Measurements from ENCODE around the gene PRKAB1. TPM values are rescaled to one million over a fixed set of nuclear protein-coding genes. Genes with fewer than 3 reads are reported as not detected.

Gene PRKAB1
- total RNA-seq, 1 donor = 24.2 TPM

DNA sequence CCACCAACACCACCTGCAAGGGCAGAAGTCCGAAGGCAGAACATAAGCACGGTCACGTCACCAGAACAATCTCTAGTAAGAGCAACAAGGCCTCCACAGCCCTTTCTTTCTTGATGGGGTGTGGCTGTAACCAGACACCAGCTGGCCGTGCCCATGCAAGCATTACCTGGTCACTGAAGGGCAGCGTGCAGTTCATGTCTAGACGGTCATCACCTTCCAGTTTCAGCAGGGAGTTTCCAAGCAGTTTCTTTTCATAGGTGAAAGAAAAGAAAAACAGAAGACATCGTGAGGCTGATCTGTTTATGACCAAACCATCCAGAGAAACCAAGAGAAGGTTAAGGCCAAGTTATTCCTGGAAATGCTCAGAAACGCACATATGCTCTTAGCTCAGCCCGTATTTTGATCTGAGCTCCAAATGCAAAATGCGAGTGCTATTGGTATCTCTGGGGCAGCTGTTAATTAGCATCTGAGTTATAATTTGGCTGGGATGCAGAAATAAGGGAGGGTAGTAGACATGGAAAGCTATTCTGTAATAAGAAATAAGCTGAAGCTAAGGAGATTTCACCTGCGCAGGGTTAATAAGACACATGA lies 42.5 kb downstream of the PRKAB1 start:
- DNase-seq (ENCODE audit: low read depth in 2 of 3, low spot score in 2 of 3) = no peak

DNA sequence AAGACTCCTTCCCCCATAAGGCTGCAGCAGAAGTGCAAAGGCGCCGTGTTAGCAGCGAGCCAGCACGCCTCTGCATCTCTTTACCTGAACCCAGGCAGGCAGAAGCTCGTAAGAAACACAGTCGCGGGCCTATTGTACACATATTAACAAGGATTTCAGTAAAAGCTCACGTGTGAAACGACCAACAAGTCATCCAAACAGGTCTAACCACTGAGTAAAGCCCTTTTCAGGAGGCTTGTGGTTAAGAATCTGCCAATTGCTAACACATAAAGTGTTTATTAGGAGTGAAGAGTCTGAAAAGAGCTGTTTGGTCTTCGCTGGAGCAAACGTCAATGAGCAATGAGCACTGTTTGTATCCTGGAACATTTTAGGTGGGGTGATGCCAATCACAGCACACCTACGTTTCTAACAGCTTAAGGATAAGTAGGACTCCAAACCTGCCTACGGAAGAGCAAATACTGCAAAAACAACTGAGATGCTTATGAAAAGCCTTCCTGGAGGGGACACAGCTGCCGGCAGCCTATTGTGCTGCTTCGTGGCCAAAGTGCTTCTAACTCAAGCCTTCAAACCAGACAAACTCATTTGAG lies 43.1 kb downstream of the PRKAB1 start:
- DNase-seq (ENCODE audit: low read depth in 2 of 3, low spot score in 2 of 3) = no peak

DNA sequence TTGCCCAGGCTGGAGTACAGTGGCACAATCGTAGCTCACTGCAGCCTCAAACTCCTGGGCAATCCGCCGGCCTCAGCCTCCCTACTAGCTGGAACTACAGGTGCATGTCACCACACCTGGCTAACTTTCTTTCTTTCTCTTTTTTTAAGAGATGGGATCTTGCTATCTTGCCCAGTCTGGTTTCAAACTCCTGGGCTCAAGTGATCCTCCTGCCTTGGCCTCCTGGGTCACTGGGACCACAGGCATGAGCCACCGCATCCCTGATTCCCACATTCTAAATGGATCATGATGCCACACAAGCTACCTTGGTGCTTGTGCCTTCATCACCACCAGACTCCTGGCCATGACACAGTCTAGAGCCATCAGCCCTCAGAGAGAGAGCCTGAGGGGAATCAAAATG lies 43.8 kb downstream of the PRKAB1 start:
- no peak for DNase-seq (ENCODE audit: low read depth in 2 of 3, low spot score in 2 of 3)

DNA sequence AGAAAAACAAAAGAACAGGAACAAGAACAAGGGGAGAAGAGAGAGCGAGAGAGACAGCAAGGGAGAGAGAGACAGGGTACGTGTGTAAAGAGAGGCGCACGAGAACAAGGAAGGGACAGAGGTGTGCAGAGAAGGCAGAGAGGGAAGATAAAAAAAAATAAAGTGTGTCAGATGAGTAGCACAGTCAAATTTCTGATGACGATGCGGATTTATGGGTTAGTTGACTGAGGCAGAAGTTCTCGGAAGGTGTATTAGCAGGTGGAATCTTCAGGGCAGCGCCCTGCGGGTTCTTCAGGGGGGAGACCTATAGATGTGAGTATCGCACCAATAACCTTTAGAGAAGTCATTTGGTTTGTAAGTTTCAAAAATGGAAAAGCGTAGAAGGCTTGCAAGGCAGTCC lies 44.8 kb downstream of the PRKAB1 start:
- DNase-seq (ENCODE audit: low read depth in 2 of 3, low spot score in 2 of 3) = no peak

DNA sequence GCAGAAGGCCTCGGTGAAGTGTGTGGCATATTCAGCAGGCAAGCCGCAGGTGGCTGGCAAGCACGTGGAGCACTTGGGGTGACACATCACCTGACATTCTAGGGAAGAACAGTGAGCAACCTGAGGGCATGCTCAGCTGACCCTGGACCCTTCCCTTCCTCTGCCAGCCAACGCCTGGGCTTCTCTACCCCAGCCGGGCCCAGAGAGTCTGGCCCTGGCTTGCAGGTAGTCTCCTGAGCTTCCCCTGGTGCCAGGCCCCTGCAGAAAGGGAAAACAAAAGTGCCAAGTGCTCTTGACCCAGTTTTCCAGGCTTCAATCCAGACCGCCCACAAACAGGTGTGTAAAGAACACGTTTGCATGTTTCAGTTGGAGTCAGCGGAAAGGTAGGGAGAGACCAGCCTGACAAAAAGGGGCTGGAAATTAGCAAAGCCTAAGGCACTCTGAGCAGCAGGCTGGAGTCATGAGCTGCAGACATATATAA lies 45.7 kb downstream of the PRKAB1 start:
- no peak for DNase-seq (ENCODE audit: low read depth in 2 of 3, low spot score in 2 of 3)

DNA sequence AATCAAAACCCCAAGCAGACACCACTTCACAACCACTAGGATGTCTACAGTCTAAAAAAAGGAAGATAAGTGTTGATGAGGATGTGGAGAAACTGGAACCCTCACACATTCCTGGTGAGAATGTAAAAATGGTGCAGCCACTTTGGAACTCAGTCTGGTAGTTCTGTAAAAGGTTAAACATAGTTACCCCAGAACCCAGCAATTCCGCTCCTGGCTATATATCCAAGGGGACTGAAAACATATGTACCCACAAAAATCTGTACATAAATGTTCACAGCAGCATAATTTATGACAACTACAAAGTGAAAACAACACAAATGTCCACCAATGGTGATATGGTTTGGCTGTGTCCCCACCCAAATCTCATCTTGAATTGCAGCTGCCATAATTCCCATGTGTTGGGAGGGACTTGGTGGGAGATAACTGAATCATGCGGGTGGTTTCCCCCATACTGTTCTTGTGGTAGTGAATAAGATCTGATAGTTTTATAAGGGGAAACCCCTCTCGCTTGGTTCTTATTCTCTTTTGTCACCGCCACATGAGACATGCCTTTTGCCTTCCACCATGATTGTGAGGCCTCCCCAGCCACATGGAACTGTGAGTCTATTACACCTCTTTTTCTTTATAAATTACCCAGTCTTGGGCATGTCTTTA lies 46.8 kb downstream of the PRKAB1 start:
- no peak for DNase-seq (ENCODE audit: low read depth in 2 of 3, low spot score in 2 of 3)

DNA sequence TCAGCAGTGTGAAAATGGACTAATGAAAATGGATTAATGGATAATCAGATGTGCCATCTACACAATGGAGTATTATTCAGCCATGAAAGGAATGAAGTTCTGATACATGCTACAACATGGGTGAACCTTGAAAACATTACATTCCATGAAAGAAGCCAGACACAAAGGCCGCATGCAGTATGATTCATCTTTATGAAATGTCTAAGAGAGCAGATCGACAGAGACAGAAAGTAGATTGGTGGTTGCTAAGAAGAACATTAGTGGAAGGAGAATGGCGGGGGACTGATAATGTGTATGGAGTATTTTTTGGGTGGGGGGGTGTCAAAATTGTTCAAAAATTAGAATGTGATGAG lies 47.3 kb downstream of the PRKAB1 start:
- DNase-seq (ENCODE audit: low read depth in 2 of 3, low spot score in 2 of 3) = no peak

DNA sequence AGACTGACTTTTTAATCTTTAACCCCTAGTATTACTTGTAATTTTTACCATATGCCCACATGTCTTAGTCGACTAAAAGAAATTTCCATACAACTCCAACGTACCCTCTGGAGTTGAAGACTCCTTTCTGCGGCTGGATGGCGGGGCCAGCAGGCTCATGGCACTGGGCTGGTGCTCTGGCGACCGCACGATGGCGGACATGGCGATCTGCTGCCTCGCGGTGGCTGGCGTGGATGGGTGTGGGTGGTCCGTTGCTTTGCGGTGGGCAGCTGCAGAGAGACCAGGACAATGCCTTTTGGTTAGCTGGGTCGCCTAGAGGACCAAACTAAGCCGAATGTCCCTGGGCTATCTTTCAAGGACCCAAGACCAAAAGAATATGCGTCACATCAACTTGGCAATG lies 50.2 kb downstream of the PRKAB1 start:
- no peak for DNase-seq (ENCODE audit: low read depth in 2 of 3, low spot score in 2 of 3)

DNA sequence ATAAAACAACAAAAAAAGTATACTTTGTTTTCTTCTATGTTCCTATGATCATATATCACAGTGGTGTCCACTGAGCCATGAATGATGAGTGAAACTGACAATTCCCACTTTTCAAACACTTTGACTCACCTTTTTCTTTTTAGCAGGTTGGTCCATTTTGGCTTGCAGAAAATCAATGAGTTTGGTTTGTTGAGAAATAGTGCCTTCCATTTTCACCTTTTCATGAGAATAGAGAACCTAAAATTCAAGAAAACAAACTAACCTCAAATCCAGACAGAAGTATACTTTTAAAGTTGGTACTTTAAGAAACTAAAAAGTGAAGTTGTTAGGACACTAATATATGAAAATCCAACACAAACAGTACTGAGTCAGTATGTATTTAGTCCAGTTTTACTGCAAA lies 52.4 kb downstream of the PRKAB1 start:
- no peak for DNase-seq (ENCODE audit: low read depth in 2 of 3, low spot score in 2 of 3)

DNA sequence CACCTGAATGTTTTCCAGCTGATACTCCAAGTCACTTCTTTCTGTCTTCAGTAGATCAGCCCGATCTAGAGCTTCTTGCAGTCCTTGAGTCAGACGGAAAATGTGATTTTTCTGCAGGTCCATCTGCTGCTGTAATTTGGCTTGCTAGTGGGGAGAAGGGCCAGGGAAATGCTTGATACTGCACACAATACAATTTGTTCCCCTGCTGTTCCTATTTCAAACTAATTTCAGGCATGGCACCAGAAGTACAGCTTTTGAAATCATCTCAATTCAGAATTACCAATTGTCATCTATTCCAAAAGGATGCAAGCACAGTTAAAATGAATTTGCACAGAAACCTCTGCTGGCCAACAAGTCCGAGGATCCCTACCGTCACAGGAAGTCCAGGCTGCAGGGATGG lies 53.4 kb downstream of the PRKAB1 start:
- no peak for DNase-seq (ENCODE audit: low read depth in 2 of 3, low spot score in 2 of 3)

DNA sequence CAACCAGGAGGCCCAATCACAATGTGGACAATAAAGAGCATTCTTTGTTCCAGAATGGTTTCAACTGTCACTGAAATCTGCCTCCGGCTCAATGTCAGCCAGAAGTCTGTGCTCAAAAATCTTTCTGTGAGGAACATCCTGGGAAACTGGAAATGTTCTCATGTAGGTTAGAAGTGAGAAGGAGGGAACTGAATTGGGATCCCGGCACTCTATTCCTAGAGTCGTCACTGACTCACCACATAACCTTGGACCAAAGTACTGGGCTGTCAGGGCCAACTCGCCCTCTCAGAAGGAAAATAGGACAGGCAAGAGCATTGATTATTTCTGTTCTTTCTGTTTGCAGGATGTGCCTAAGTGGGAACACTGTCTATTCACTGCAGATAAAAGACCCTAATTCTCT lies 57.6 kb downstream of the PRKAB1 start:
- no peak for DNase-seq (ENCODE audit: low read depth in 2 of 3, low spot score in 2 of 3)

DNA sequence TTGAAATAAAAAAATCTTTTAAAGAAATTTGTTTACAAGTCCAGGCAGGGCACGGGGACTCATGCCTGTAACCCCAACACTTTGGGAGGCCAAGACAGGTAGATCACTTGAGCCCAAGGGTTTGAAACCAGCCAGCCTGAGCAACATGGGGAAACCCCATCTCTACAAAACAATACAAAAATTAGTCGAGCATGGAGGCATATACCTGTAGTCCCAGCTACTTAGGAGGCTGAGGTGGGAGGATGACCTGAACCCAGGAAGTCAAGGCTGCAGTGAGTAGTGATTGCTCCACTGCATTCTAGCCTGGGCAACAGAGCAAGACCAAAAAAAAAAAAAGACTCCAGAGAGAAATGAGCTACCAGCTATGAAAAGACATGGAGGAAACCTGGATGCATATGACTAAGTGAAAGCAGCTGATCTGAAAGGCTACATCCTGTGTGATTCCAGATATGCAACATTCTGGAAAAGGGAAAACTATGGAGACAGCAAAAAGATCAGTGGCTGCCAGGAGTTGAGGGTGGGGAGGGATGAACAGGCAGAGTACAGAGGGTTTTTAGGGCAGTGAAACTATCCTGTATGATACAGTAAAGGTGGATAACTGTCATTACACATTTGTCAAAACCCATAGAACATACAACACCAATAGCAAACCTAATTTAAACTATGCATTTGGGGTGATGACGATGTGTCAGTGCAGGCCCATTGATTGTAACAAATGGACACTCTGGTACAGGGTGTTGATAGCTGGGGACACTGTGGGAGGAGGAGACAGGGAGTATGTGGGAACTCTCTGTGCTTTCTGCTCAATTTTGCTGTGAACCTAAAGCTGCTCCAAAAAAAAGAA lies 59.9 kb downstream of the PRKAB1 start:
- no peak for DNase-seq (ENCODE audit: low read depth in 2 of 3, low spot score in 2 of 3)

DNA sequence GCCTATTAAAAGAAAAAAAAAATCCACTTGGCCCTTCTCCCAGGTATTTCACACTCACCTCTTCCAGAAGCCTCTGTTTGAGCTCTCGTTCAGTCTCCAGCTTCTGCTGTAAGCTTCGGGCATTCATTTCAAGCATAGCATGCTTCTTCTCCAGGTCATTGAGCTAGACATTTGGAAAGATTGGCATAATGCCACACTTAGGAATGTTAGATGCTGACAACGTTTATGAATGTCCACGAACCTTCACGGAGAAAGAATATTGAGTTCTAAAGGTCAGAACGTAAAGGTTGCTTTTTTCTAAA lies 60.5 kb downstream of the PRKAB1 start:
- no peak for DNase-seq (ENCODE audit: low read depth in 2 of 3, low spot score in 2 of 3)

DNA sequence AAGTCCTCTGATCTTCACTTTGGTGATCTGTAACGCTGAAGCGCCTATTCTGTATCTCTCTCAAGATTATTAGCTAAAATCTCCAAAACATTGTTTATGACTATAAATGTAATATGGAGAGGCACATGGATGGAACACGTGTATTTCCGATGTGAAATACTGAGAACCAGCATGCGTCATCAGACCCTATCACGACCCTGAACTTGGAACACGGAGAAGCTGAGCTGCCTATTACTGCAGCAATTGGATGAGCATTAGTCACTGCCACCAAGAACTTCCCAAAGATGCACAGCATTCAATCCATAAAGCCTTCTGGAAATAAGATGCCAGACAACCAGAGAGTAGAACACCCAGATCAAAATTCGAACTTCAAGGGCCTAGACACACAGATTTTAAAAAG lies 61.9 kb downstream of the PRKAB1 start:
- DNase-seq (ENCODE audit: low read depth in 2 of 3, low spot score in 2 of 3) = no peak

DNA sequence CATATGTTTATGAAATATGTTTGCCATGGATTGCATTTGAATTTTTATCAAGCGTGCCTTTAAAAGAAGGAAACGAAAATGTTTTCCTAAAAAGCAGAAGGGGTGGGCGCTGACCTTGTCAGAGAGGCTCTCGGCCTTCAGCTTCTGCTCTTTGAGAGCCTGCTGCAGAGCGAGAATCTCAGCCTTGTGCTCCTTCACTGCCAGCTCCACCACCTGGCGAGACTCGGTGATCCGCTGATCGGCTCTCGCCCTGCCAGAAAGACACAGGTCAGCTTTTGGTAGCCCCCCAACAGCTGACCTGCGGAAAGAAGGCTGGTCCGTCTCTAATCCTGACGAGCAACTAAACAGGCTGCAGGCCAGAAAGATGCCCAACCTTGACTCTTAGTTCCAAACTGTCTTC lies 62.4 kb downstream of the PRKAB1 start:
- DNase-seq (ENCODE audit: low read depth in 2 of 3, low spot score in 2 of 3) = no peak

Small RNA genes within 50 kb of the gene (small RNA-seq; reads per million reads assigned to genes)
- not detected for gene RN7SKP197

Other genes starting within 250 kb of the PRKAB1 start
- not detected for gene TMEM233, start 74.4 kb upstream of the PRKAB1 start, total RNA-seq
- gene CIT, start 209.2 kb downstream of the PRKAB1 start, total RNA-seq = 4.6 TPM